Measurements from ENCODE around the gene NTNG1. TPM values are rescaled to one million over a fixed set of nuclear protein-coding genes. Genes with fewer than 3 reads are reported as not detected.

NTNG1 gene
- total and polyA plus RNA-seq, 9 donors: 0.28 to 9.1 (median 0.97) TPM

DNA sequence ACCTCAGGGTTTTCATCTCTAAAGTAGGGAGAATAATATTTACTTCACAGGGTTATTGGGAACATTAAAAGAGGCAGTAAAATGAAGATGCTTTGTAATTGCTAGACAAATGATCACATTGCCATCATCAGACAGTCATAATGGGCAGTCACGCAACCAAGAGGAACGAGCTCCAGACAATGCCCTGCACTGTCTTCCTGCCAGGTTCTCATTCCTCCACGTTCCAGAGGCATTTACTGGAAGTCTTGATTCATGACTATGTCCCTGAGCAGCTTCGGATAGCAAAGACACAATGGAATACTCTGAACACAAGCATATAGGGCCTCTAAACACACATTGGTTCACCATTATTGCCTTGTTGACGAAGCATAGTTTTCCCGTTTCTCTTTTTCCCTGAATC is 389.7 kb downstream of the NTNG1 start:
- no peak overlapping the region for H3K4me3 ChIP-seq
- H3K36me3 ChIP-seq: no peaks in the 10 kb centered on the region
- DNase-seq: no peak
- no peak overlapping the region for H3K27ac ChIP-seq
- no peak for TF ChIP-seq POLR2A (IDR thresholded peaks at IDR 0.05)
- TF ChIP-seq CTCF (IDR thresholded peaks at IDR 0.05): no peak
- TF ChIP-seq EP300 (IDR thresholded peaks at IDR 0.05): no peak
- no peaks in the 10 kb centered on the region for H3K4me1 ChIP-seq (ENCODE audit: insufficient read depth)
- H3K27me3 ChIP-seq: no peaks in the 10 kb centered on the region
- WGBS, 3 donors: 47 to 55% (median 55%) methylated on average over 6 of the region's 6 CpGs
- no peaks in the 10 kb centered on the region for H3K9me3 ChIP-seq
- intact Hi-C loops (cut with DNase I): no loop called here

GRCh38 chr1:107531065-107531908 is 390.4 kb downstream of the NTNG1 start:
- no peak overlapping the region for H3K4me3 ChIP-seq
- 77 to 84% (median 82%) methylated on average over 12 of the region's 12 CpGs for WGBS, 3 donors
- H3K27ac ChIP-seq: no peak overlapping the region
- intact Hi-C loops (cut with DNase I): no loop called here
- H3K4me1 ChIP-seq (ENCODE audit: insufficient read depth): no peaks in the 10 kb centered on the region
- DNase-seq: no peak
- H3K27me3 ChIP-seq: no peaks in the 10 kb centered on the region
- no peaks in the 10 kb centered on the region for H3K36me3 ChIP-seq
- H3K9me3 ChIP-seq: no peaks in the 10 kb centered on the region
- TF ChIP-seq EP300 (IDR thresholded peaks at IDR 0.05) (no peak), CTCF (IDR thresholded peaks at IDR 0.05) (no peak), POLR2A (IDR thresholded peaks at IDR 0.05) (no peak)

DNA sequence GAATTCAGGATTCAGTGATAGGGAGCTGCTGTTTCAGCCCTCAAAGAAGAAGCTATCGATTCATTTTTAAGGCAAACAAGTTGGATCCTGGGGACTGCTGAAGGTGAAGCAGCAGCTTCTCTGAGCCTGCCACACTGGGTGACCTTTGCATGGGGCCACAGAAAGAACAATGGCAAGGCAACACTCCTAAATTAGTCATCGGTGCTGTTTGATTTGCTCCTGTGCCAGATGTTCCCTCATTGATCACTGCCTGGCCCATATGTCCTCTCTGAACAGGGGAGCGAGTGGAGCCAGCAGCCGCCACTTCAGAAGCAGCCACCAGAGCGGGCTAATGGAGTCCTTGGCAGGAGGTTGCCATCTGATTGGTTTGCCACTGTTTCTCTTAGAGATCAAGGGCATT is 391.5 kb downstream of the NTNG1 start:
- no peaks in the 10 kb centered on the region for H3K27me3 ChIP-seq
- WGBS, 3 donors: 70 to 80% (median 74%) methylated on average over 5 of the region's 5 CpGs
- no peak for TF ChIP-seq EP300 (IDR thresholded peaks at IDR 0.05)
- no peak for TF ChIP-seq POLR2A (IDR thresholded peaks at IDR 0.05)
- TF ChIP-seq CTCF (IDR thresholded peaks at IDR 0.05): no peak
- intact Hi-C loops (cut with DNase I): no loop called here
- H3K36me3 ChIP-seq: no peaks in the 10 kb centered on the region
- no peaks in the 10 kb centered on the region for H3K9me3 ChIP-seq
- H3K4me1 ChIP-seq (ENCODE audit: insufficient read depth): no peaks in the 10 kb centered on the region
- no peak overlapping the region for H3K4me3 ChIP-seq
- H3K27ac ChIP-seq: no peak overlapping the region
- DNase-seq: no peak

Small RNAs within 50 kb of the gene (small RNA-seq; reads per million reads assigned to genes)
- gene AC114491.1: not detected

Other genes with a start within 250 kb of the NTNG1 start
- gene PRMT6, start 84.4 kb upstream of the NTNG1 start, total RNA-seq: 10 to 100 TPM; 12.6 to 19.4 (median 17.8) TPM
- 10 to 100 TPM; 11.9 to 14.4 TPM for gene PRMT6, start 84.4 kb upstream of the NTNG1 start, polyA plus RNA-seq

All from ovary (tissue), 9 donors.